HFFc6 (cell line): ENCODE results near the gene CDH9. TPM values are rescaled to one million over a fixed set of nuclear protein-coding genes. Genes with fewer than 3 reads are reported as not detected.

Experiments
- DNase-seq: peaks from one replicate; pipeline ENCODE4 v3.0.0-alpha.2; 2018
- H3K27ac Mint-ChIP-seq: 2 replicates; pipeline ENCODE4 v1.8.0; 2020; ENCODE audit warnings: mild to moderate bottlenecking, mixed read lengths
- H3K27me3 Mint-ChIP-seq: 2 replicates; pipeline ENCODE4 v1.8.0; 2021; ENCODE audit warnings: mild to moderate bottlenecking, moderate library complexity, mixed read lengths; ENCODE audit not compliant: insufficient read depth
- H3K36me3 Mint-ChIP-seq: 2 replicates; pipeline ENCODE4 v1.8.0; 2021; ENCODE audit warnings: low read depth, mixed read lengths
- H3K4me1 Mint-ChIP-seq: 2 replicates; pipeline ENCODE4 v1.8.0; 2020; ENCODE audit warnings: low read depth, mixed read lengths
- H3K4me3 Mint-ChIP-seq: 2 replicates; pipeline ENCODE4 v1.8.0; 2020; ENCODE audit warnings: mild to moderate bottlenecking, moderate library complexity, mixed read lengths
- H3K9me3 Mint-ChIP-seq: 2 replicates; pipeline ENCODE4 v1.8.0; 2020; ENCODE audit warnings: mild to moderate bottlenecking, mixed read lengths
- total RNA-seq, 6 experiments: library from RNA; stranded (reverse); fragmentation: NEBNext Ultra II Directional; extraction: Animal tissue kit (Norgen Biotek cat#: 25700); gene quantifications; 2 replicates in 1 of 6; 3 replicates in 5 of 6; pipeline ENCODE4 v1.2.3, GENCODE V29; 2021
- TF ChIP-seq, protein P1 (sequence below): fragments of 200-600 bp; sonication (generic); IDR thresholded peaks from 2 replicates; pipeline ENCODE4 v1.5.0; 2021; ENCODE audit warnings: antibody characterized with exemption, mild to moderate bottlenecking

Gene CDH9
- total RNA-seq, 6 experiments from 2014 or later: not detected

DNA sequence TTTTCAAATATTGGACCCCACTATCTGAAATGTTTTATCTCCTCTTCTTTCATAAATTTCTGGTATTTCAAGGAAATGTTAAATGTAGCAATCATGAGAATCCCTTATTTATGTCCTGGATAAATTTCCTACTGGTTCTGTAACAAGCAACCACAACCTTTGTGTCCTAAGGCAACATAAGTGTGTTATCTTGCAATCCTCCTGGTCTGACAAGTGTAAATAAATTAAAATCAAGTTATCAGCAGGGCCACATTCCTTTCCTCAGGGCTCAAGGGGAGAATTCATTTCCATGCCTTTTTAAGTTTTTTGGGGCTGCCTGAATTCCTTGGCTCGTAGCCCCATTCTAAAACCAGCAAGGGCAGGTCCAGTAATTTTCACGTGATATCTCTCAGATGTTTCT is 83.2 kb downstream of the CDH9 start:
- no peaks in the 10 kb centered on the region for H3K4me1 Mint-ChIP-seq
- no peak overlapping the region for H3K4me3 Mint-ChIP-seq
- TF ChIP-seq, protein P1, sequence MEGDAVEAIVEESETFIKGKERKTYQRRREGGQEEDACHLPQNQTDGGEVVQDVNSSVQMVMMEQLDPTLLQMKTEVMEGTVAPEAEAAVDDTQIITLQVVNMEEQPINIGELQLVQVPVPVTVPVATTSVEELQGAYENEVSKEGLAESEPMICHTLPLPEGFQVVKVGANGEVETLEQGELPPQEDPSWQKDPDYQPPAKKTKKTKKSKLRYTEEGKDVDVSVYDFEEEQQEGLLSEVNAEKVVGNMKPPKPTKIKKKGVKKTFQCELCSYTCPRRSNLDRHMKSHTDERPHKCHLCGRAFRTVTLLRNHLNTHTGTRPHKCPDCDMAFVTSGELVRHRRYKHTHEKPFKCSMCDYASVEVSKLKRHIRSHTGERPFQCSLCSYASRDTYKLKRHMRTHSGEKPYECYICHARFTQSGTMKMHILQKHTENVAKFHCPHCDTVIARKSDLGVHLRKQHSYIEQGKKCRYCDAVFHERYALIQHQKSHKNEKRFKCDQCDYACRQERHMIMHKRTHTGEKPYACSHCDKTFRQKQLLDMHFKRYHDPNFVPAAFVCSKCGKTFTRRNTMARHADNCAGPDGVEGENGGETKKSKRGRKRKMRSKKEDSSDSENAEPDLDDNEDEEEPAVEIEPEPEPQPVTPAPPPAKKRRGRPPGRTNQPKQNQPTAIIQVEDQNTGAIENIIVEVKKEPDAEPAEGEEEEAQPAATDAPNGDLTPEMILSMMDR: no peak
- H3K9me3 Mint-ChIP-seq: peaks cover 5% of the 10 kb centered on the region
- no peak overlapping the region for H3K27ac Mint-ChIP-seq
- H3K27me3 Mint-ChIP-seq: no peaks in the 10 kb centered on the region
- no peak for DNase-seq
- H3K36me3 Mint-ChIP-seq: no peaks in the 10 kb centered on the region

DNA sequence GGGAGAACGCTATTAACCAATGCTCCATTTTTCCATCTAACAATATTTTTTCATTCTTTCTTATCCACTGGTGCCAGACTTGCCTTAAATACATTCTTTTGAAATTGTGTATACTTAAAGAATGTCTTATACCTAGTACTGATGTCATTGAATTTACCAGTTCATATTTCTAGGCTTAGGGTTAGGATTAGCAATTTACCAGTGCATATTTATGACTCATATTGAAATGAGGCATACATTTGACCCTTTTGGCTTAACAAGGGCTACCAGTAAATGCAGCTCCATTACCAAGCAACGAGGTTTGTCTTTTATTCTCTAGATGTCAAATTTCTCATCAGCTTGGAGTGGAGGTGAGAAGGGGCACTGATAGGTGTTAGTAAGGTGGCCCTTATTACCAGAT is 89.5 kb downstream of the CDH9 start:
- Mint-ChIP-seq H3K27me3 (no peaks in the 10 kb centered on the region), H3K36me3 (no peaks in the 10 kb centered on the region)
- DNase-seq: no peak

DNA sequence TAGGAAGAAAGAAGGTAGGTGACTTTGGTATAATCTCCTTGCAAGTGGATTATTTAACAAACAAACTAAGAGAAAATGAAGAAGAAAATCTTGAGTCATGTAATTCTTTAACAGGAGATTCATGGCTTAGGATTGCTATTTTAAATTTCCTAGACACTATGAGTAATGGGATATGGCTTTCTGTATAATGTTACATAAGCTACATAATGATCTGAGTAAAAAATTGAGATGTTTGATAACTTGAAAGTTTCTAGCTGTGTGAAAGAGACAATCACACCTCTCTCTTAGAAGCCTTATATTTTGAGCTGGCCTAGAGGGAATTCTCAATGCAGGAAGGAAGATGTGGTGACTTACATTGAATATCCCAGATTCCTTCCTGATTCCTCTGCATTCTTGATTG is 92.5 kb downstream of the CDH9 start:
- Mint-ChIP-seq H3K4me3 (no peak overlapping the region), H3K36me3 (no peaks in the 10 kb centered on the region), H3K4me1 (no peaks in the 10 kb centered on the region), H3K9me3 (peaks cover 15% of the 10 kb centered on the region), H3K27ac (no peak overlapping the region), H3K27me3 (no peaks in the 10 kb centered on the region)
- TF ChIP-seq, protein P1: no peak
- DNase-seq: no peak

More for the DNA sequence above, 89.5 kb downstream of the CDH9 start:
- no peak overlapping the region for H3K27ac Mint-ChIP-seq
- peaks cover 15% of the 10 kb centered on the region for H3K9me3 Mint-ChIP-seq
- H3K4me1 Mint-ChIP-seq: no peaks in the 10 kb centered on the region
- TF ChIP-seq, protein P1: no peak
- H3K4me3 Mint-ChIP-seq: no peak overlapping the region

DNA sequence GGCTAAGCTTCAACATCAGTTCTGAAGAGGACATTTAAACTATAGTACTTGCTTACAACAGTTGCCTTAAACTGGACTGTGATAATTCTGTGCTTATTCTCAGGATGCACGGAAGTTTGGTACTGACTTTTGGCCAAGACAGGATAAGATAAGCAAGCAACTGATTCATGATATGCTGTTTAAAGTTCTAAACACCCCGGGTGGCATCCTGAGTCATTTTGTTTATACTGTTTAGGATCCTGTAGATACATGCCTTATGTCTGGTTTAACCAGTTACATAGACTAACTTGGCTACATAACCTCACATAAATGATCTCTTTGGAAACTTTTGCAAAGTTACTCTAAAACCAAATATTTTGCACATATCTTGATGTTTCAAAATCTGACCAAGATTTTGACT is 95.9 kb downstream of the CDH9 start:
- TF ChIP-seq, protein P1: no peak
- H3K27me3 Mint-ChIP-seq: no peaks in the 10 kb centered on the region

DNA sequence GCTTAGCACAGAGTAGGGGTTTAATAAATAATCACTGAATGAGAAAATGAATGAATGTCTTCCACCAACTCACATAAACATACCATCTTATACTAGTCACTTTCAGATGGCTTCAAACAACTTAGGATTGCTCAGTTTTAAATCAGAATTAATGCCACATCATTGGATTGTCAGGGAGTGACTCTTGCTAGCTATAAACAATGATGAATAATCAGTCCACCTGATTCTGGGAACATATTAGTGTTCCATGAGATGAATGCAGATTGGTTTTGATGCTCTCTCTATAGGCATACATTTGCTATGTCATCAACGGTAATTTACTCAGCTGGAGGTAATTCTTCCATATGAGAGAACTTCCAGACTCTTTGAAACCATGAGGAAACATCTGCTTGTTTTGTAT is 97.4 kb downstream of the CDH9 start:
- no peak overlapping the region for H3K4me3 Mint-ChIP-seq
- TF ChIP-seq, protein P1: no peak
- H3K9me3 Mint-ChIP-seq: no peaks in the 10 kb centered on the region; the same call in 1 of the 2 replicates
- DNase-seq: no peak
- H3K36me3 Mint-ChIP-seq: no peaks in the 10 kb centered on the region
- H3K27ac Mint-ChIP-seq: no peak overlapping the region
- H3K4me1 Mint-ChIP-seq: no peaks in the 10 kb centered on the region
- H3K27me3 Mint-ChIP-seq: no peaks in the 10 kb centered on the region

More for the DNA sequence above, 95.9 kb downstream of the CDH9 start:
- no peaks in the 10 kb centered on the region for H3K4me1 Mint-ChIP-seq
- no peaks in the 10 kb centered on the region for H3K36me3 Mint-ChIP-seq
- H3K4me3 Mint-ChIP-seq: no peak overlapping the region
- peaks cover 2% of the 10 kb centered on the region for H3K9me3 Mint-ChIP-seq
- H3K27ac Mint-ChIP-seq: no peak overlapping the region
- no peak for DNase-seq

DNA sequence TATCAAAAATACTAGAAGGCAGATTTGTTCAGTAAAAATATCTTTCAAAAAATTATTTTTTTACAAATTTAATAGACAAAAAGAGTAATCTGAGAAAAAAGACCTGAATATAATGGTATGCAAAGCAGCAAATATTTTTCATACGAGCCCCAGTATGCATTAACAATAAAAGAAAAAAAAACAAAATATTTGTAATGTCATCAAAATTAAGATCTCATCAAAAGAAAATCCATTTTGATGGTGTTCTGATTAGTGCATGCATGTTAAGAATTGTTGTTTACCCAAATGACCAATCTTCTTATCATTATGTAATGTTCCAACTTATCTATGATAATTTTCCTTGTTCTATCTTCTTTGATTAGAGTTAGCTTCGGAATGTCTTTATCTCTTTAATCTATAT is 106.1 kb downstream of the CDH9 start:
- peaks cover 24% of the 10 kb centered on the region for H3K9me3 Mint-ChIP-seq
- no peaks in the 10 kb centered on the region for H3K27me3 Mint-ChIP-seq
- H3K4me1 Mint-ChIP-seq: no peaks in the 10 kb centered on the region
- H3K4me3 Mint-ChIP-seq: no peak overlapping the region
- DNase-seq: no peak
- H3K36me3 Mint-ChIP-seq: no peaks in the 10 kb centered on the region
- no peak overlapping the region for H3K27ac Mint-ChIP-seq
- TF ChIP-seq, protein P1: no peak
